ENCODE results near the gene ENTPD8.
"Not testable (repeated sequence)": the region's sequence is repeated elsewhere in the genome, so short reads cannot be mapped to it uniquely, and the experiment has no call there.

Gene ENTPD8

DNA sequence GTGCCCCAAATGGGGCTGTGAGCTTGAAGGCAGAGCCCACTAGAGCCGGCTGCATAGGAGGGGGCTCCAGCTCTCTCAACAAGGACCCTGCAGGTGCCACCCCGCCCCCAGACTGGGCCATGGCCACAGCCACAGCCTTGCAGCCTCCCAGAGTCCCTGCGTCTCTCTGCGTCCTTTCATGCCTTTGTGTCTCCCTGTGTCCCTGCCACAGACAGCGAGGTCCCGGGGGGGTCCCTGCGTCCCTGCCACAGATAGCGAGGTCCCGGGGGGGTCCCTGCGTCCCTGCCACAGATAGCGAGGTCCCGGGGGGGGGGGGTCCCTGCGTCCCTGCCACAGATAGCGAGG, 11.6 kb downstream of the ENTPD8 start:
- no peak for DNase-seq

DNA sequence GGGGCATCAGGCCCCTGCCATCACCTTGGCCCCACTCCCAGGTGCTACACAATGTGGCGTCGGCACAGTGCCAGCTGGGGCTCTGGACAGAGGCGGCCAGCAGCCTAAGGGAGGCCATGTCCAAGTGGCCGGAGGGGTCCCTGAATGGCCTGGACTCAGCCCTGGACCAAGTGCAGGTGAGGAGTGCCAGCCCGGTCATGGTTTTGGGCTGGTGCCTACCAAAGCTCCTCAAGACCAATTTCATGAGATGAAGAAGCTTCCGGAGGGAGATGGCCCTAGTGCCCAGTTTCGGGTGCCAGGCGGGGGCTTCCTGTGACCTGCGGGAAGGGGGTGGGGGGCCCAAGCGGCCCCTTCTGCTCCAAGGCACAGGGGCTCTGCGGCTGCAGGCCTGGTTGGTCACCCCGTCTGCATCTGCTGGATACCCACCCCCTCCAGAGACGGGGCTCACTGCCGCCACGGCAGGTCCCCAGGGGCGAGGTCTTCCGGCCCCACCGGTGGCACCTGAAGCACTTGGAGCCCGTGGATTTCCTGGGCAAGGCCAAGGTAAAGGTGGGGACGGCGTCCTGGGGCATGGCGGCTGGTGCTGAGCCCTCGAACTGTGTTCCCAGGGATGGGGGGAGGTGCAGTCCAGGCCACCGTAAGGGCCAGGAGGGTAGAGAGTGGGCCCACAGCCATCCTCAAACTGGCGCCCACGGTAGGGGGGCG, 12.2 kb downstream of the ENTPD8 start:
- DNase-seq: no peak

DNA sequence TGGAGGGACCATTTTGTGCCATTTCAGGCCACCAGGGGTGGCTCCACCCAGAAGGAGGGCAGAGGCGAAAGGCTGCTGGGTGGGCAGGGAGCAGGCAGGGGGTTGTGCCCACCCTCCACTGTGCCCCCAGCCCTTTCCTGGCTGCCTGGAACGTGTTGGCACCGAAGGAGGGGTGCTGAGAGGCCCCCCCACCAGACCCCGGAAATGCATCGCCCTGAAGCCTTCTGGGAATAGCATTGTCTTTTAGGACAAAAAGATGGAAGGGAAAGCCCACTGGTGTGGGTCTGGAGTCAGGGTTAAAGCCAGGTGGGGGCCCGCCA, 12.9 kb downstream of the ENTPD8 start:
- no peak for DNase-seq

DNA sequence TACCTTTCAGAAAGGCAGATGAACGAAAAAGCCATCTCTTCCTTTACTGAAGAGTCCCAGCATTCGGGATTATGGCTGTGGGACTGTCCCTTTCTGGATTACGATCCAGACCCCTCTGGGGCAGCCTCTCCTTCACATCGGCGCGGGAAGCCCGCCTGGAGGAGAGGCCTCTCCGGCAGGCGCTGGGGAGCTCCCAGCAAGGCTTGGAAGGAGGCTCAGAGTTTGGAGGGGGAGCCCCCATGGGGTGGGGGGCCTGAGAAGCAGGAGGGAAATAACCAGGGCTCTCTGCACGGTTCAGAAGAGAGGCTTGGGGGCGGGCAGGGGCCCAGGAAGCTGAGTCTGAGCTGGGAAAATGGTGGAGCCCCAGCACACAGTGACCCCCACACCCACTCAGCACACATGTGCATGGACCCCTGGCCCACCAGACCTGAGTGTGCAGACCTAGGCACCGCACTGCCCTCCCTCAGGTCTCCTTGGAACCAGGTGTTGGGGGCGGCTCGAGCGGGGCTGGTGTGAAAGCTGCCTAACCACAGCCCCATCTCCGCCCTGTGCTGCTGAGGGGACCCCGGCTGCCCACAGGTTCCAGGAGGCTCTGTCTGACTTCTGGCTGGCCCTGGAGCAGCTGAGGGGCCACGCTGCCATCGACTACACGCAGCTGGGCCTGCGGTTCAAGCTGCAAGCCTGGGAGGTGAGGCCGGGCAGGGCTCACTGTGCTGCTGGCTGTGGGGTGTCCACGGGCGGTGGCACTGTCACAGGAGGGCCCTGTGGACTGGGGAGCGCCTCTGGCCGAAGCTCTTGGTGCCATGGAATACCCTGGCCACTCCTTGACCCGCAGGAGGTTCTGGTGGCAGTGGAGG, 13.5 kb downstream of the ENTPD8 start:
- DNase-seq: no peak

DNA sequence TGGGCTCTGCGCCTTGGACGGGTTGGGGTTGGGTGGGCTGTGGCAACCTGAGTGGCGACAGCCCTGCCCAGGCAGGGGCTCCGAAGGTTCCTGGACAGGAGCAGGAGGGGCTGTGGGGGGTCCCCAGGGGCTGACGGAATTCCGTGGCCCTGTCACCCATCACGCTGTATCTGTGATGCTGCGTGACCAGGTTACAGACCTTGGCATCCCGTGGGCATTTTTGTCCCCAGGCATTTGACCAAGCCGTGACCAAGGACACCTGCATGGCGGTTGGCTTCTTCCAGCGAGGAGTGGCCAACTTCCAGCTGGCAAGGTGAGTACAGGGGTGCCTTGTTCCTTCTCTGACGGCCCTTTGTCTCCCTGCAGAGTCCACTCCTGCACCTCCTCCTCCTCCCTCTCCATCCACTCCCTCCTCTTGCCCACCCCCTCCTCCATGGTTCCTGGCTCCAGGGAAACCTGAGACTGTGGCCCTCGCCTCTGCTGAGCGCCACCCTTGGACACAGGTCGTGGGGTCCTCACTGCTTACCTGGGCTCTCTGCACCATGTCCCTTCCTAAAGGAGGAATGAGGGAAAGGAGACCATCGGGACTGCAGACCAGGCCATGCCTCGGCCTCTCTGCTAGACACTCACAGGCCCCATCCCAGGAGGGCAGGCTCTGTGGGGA, 15.0 kb downstream of the ENTPD8 start:
- no peak for DNase-seq

DNA sequence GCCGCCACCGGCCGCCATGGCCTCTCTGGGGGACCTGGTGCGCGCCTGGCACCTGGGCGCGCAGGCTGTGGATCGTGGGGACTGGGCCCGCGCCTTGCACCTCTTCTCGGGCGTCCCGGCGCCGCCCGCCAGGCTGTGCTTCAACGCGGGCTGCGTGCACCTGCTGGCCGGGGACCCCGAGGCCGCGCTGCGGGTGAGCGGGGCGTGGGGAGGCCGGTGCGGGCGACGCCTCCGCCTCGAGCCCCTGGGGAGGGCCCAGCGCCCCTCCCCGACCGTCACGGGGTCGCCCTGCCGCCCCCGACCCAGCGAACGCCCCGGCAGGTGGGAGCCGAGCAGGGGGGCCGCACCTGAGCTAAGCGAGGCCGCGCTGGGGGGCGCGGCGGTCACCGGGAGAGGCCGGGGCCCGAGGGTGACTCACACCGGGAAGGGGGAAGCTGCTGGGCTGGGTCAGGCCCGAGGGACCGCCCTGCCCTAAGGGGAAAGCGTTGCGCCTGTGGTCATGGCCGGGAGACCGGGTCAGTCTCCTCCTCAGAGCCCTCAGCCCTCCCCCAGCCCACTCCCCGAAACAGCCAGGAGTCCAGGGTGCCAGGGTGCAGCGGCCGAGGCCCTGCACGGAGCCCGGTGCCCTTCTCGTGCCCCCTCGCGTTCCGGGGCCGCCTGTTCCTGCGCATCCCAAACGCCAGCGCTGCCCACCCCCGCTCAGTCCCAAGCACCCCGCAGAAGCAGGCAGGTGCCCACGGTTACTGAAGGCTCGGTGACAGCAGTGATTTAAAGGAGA, 17.5 kb downstream of the ENTPD8 start:
- no peak for DNase-seq

DNA sequence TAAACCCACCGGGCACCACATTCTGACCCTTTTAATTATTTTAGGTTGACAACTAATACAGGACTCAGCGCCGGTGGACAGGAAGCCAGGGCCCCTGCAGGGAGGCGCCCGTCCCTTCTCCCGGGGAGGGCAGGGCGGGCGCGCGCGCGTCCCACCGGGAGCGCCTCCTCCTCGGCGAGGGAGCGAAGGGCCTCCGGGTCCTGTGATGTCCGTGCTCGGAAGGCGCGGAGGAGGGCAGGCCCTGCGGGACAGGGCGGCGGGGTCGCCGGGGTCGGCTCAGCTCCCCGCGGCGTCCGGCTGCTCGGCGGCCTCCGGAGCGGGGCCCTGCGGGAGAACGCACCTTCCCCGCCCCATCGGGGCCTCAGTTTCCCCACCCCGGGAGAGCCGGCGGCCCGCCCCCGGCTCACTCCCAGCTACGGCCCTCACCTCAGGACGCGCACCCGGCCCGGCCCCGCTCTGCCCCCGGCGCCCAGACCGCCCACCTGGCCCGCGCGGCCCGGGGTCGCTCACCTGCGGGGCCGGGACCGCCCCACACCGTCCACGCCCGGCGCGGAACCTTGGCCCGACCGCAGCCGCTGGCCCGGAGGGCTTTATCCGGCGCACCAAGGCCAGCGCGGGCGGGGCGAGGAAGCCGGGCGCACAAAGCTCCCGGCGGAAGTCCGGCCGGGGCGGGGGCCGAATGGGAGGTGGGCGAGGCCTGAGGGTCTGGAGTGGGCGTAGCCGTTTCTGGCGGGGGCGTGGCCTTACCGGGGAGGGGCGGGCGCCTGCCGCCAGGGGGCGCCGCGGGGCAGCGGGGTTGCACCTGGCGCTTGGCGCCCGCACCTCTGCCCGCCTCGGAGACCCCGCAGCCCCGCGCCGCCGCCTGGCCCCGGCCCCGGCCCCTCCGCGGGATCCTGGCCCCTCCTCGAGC, 18.3 kb downstream of the ENTPD8 start, which contains the start of the genes EXD3 and NOXA1:
TSS of gene EXD3 (minus strand) at position 559 of the 910 bp plus-strand sequence. CDS start 27,805 bp downstream, outside the sequence.
TSS of gene NOXA1 (plus strand) at position 790 of the 910 bp plus-strand sequence. CDS start 137 bp downstream, outside the sequence.
- DNase-seq: peak; percentile 91

DNA sequence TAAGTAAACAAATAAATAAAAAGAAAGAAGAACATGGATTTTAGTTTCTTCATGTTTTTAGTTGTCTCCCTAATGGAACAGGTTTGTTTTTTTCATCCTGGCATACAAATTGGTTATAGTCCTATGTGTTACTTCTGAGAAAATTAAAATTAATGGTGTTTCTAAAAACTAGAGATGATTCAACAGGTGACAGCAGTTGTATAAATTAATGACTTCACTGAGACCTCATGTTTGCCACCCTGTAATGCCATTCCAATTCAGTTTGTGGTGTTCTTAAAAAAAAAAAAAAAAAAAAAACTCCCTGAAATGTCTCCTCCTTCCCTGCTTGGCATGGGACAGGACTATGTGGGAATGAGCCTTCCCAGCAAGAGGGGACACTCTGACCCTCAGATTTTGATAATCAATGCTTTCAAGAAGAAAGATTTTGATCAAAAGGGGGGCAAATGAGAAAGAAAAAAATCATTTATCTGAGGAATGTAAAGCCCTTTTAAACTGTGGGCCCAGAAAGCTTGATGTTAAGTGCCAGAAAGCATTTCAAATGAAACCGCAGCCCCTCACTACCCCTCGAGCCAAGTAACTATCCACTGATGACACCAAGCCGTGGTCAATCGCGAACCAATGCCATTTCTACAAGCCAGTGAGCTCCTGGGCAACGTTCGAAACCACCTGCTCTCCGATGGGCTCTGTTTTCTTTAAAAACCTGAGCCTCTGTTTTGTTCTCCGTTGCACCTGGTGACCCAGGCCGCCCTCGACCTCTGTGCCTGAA, 19.1 kb downstream of the ENTPD8 start:
- no peak for DNase-seq

DNA sequence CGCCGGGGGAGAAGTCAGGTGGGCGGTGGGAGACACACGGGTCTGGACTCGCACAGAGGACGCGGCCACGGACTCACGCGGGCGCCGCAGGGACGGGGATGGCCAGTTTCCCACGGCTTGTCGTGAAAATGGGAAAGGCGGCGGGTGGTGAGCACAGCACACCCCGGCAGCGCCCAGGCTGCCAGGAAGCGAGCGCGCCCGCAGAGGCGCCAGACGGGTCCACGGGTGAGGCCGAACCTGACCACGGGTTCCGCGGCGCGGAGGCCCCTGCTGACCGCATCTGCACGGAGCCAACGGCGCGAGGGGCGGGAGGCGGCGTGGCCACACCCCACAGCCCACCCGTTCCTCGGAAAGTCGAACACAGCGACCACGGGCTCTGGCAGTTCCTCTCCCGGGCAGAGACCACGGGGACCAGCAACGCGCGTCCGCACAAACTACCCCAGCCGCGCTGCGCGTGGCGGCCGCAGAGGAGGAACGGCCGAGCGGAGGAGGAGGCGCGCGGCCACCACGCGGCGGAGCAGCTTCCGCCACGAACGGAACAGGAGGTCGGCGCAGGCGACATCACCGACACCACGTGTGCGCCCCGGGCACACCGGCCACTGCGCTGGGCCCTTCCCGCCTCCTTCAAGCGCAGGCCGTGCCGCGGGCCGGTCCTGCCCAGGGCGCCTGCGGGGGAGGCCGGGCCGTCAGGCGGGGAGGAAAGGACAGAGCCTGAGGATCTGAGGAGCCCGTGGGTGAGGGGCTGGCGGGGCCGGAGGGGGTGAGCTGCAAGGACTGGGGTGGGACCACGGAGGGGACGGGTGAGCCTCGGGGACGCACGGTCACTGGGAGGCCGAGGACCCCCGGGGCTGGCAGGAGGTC, 23.8 kb downstream of the ENTPD8 start:
- no peak for DNase-seq

DNA sequence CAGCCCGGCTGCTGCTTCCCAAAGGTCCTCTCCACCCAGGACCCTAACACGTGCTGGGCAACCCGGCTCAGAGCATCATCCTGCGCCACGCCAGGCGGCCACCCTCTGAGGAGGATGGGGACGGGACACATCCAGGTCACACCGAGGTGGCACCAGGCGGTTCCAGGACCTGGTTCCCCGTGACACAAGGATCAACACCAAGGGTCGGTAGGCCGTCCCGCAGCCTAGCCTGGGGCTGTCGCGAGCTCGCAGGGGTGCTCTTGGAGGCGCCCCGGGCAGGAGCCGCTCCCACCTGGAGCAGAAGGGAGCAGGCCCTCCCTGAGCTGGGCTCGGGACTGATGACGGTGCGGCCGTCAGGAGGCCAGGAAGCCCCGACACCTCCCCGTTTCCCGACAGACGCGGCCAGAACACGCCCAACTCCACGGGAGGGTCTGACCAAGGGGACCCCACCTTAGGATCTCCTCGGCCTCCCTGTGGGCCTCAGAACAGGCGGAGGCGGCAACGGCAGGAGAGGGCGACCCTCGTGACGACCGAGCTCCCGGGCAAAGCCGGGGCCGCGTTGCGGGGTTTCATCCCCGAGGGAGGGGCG, 24.5 kb downstream of the ENTPD8 start:
- DNase-seq: no peak

DNA sequence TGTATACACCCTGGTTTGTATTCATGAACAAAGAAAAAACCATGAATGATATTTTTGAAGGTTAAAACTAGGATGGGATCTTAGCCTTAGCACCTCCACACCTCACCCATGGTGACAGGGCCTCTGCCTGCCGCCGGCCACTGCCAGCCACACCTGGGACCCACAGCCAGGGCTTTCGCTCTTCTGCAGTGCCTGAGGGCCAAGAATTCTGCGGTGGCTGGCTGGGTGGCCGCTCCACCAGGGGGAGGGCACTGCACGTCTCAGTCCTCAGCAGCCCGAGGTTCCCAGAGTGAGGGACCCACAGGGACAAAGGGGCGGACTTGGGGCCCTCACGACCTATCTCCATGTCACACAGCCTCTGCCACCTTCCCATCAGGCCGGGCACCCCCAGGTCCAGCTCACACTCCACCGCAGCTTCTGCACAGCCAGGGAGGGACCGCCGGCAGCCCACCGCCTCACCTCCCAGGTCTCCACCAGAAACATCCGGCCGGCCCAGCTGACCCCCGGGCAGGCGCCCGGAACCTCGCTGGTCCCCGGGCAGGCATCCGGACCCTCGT, 25.1 kb downstream of the ENTPD8 start:
- no peak for DNase-seq

DNA sequence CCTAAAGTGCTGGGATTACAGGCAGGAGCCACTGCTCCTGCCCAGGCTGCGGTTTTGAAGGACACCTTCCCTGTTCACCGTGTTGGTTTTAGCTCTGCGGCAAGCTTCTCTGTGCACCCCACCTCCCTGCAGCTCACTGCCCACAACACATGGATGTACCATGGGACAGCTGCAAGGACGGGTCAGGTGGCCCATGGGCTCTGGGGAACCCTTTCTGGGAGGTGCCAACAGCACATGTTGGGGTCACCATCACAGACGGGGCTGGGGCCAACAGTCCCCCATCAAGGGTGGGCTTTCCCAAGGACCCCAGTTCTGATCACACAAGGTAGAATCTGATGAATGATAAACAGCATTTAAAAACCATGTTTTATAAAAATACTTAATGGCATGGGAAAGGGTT, 25.7 kb downstream of the ENTPD8 start:
- DNase-seq: no peak

DNA sequence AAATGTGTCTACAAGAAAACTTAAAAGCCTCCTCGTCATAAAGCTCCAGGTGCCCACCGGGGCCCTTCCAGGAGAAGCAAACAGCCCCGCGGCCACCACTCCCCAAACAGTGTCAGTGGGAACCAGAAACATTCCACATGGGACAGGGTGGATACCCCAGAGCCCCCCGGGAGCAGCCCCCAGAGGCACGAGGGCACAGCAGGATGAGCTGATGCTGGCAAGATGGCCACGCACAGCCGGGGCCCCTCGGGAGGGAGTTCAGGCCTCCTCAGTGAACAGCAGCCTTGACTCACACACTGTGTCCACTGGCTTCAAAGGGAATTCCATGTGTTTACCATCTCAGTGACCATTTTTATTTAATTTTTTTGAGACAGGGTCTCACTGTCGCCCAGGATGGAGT, 28.7 kb downstream of the ENTPD8 start:
- DNase-seq: no peak

DNA sequence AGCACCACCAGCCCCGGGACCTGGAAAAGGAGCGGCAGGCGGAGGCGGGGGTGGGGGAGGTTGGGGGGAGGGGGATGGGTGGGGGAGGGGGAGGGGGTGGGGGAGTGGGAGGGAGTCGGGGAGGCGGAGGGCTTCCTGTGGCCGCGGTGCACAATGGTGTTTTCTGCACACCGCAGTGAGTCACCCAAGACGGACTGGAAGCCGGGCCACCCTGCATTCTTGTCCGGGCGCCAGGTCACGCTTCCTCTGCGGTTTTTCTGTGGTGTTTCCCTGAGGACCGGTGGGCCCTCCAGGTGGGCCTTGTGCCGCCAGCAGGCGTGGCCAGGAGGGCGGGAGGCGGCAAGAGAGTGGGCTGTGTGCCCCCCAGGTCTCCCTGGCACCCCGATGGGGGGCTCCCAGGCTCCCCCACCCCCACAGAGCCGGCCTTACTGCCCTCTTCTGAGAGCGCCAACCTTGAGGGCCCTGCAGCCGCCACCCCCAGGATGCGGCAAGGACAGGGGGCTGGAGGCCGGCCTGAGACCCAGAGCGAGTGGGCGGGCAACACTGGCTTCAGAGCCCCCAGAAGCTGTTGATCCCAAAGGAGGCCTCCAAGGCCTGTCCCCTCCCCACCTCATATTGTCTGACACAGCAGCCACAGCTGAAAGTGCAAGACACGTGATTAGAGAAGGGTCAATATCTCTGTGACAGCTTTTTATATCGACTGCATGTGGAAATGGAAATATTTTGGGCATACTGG, 29.3 kb downstream of the ENTPD8 start:
- DNase-seq: peak; percentile 18

DNA sequence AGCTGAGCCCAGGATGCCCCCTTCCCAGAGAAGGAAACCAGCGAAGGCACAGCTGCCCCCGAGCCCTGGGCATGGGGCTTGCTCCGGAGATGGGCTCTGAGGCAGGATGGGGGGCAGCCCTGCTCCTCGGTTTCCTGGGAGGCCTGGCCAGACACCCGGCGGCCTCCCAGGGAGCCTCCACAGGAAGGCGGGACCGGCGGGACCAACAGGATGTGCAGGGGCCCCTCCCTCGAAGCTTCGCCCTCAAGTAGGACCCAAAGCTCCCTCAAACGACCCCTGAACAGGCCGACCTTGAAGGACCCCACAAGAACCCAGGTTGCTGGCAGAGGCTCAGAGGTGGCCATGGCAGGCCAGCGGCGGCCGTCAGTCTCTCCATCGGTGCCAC, 29.9 kb downstream of the ENTPD8 start:
- DNase-seq: no peak

DNA sequence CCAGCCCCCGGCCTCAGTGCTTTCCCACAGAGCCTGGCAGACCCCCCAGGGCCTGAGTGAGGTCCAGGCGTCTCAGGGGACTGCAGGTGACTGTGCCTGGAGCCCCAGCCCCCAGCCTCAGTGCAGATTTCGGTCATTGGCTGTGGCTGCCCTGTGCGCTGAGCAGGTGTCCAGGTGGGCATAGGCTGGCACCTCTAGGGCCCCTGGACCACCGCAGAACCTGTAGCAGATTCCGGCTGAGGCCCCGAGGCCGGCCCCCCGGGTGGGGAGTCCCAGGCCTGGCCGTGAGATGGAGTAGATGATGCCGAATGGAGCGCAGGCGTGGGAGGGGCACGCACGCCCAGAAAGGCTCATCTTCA, 30.3 kb downstream of the ENTPD8 start:
- no peak for DNase-seq

DNA sequence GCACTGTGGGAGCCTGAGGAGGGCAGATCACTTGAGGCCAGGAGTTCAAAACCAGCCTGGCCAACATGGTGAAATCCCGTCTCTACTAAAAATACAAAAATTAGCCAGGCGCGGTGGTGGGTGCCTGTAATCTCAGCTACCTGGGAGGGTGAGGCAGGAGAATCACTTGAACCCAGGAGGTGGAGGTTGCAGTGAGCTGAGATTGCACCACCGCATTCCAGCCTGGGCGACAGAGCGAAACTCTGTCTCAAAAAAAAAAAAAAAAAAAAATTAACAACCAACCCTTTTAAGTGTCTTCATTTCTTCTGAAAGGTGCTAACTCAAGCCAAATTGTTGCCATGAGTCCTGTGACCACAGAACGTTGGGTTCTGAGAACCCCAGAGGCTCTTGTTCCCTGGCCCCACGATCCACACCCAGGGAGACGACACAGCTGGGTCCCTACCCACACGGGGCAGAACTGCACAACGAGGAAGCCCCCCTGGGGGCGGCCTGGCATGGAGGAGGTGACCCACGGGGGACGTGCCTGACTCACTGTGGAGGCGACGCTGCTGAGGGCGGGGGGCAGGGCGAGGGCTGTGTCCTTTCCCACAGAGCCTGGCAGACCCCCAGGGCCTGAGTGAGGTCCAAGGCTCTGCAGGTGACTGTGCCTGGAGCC, 30.8 kb downstream of the ENTPD8 start:
- DNase-seq: not testable (repeated sequence)

DNA sequence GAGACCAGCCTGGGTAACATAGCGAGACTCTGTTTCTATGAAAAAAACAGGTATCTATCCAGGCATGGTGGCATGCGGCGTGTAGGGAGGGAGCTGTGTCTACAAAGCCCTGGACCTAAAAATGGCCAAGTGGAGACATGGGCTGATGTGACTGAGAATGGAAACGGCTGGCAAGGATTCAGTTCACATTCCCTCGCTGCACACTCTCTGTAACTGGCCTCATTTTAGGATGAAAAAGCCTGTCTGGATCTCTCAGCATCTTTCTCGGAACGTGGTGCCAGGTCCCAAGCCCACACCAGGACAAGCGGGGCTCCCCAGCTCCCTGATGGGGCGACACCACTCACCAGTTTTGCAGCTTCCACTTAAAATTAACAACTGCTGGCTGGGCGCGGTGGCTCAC, 31.6 kb downstream of the ENTPD8 start:
- DNase-seq: no peak

All from activated effector memory CD4-positive, alpha-beta T cell treated with Interleukin-2 at 50 U/mL for 16 hours (primary cell).